ENCODE results near the gene MEF2B.

- TF ChIP-seq CTCF (IDR thresholded peaks at IDR 0.05) (no peak), EP300 (IDR thresholded peaks at IDR 0.05) (no peak)
Observed at GRCh38 chr19:19215792-19216191, 45.7 kb upstream of the MEF2B start.
